HG03175 (cell line): ENCODE measurements around the gene AKAP13.

Source experiments
- ATAC-seq: cut with Tn5 transposase; IDR thresholded peaks from one replicate; pipeline ENCODE4 v1.9.1; 2021; ENCODE audit warnings: mild to moderate bottlenecking, moderate library complexity; ENCODE audit not compliant: unreplicated experiment

Gene AKAP13

GRCh38 chr15:85745023-85745422, 364.6 kb downstream of the AKAP13 start:
- no peak for ATAC-seq

- no peak for ATAC-seq
Observed at GRCh38 chr15:85745525-85746150, 365.2 kb downstream of the AKAP13 start.

DNA sequence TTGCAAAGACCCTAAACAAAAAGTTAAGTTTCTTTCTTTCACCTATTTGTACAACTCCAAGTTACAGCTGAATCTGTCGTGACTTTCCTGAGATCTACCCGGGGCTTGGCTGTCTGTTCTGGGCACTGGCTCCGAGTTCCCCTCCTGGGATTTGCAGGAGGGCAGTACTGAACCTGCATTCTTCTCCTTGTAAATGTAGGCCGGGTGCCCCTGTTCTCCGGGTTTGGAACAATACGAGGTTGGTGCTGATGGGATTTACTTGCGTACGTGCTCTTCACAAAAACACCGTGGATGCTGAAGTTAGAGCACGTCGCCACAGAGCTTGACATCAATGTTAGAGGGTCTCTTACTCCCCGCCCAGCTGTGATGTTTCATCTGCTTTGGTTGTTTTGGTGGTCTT, 366.2 kb downstream of the AKAP13 start:
- no peak for ATAC-seq

DNA sequence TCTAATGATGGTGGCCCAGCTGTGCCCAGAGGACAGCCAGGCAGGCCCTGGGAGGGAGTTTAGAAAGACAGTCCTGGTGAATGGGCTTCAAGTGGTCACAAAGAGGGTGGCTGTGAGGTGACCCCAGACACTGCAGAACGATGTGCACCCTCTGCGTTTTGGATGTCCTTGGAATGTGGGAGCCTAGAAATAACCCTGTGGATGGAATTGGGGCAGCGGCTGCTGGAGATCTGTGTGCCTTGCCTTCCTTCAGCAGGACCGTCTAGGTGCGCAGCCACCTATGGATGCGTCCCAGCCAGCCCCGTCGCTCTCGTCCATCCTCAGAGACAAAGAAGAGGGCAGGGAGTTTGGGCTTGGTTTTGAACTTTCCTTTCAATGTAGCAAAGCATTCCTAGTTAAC, 367.8 kb downstream of the AKAP13 start:
- no peak for ATAC-seq

DNA sequence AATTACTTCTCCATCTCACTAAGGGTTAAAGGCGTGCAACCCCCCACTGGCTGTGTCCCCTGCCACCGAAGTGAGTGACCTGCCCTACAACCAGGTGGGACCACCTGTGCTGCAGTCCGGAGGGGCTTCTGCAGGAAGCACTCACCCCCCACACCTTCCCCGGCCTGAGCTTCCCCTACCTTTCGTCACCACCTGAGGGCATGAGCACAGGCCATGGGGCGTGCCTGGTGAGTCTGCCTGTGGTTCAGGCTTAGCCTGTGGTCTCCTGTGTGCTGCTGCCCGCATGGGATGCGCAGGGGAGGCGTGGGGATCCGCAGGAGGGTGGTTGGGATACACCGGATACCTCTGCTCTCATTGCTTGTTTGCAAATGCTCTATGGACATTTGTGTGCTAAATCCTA, 368.3 kb downstream of the AKAP13 start:
- no peak for ATAC-seq

DNA sequence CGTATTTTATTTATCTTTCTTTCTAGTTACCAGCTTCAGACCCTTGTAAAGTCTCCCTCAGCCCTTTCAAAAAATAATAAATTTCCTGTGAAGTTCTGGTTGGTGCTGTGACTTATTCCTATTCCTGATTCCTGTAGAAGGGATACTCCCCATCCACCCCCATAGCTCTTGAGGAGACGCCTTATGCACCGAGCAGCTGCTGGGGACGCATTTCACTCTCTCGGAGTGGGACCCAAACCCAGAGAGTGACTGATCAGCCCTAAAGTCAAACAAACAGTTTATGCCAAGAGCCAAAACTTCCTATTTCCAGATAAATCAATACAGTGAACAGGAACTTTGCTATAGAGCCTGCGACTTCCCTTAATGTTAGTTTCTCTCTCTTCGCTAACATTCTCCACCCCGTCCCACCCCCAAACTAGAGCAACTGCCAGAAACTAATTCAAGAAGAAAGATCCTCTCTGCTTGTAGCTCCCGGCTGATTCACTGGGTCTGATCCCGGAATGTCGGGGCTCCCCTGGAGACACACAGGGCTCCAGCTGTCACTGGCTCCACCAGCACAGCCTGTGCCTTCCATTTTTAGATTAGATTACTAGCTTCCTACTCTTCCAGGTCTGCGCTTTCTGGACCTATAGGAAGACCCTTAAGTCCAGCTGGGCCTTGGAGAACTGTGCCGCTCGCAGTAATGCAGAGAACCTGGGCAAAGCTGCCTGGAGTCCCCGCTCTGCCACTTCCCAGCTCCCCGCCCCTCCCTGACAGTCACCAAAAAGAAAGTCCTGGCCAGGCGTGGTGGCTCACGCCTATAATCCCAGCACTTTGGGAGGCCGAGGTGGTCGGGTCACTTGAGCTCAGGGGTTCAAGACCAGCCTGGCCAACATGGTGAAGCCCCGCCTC, 369.1 kb downstream of the AKAP13 start:
- no peak for ATAC-seq

- ATAC-seq, result no peak
Observed at GRCh38 chr15:85750319-85751290, 370.2 kb downstream of the AKAP13 start.

DNA sequence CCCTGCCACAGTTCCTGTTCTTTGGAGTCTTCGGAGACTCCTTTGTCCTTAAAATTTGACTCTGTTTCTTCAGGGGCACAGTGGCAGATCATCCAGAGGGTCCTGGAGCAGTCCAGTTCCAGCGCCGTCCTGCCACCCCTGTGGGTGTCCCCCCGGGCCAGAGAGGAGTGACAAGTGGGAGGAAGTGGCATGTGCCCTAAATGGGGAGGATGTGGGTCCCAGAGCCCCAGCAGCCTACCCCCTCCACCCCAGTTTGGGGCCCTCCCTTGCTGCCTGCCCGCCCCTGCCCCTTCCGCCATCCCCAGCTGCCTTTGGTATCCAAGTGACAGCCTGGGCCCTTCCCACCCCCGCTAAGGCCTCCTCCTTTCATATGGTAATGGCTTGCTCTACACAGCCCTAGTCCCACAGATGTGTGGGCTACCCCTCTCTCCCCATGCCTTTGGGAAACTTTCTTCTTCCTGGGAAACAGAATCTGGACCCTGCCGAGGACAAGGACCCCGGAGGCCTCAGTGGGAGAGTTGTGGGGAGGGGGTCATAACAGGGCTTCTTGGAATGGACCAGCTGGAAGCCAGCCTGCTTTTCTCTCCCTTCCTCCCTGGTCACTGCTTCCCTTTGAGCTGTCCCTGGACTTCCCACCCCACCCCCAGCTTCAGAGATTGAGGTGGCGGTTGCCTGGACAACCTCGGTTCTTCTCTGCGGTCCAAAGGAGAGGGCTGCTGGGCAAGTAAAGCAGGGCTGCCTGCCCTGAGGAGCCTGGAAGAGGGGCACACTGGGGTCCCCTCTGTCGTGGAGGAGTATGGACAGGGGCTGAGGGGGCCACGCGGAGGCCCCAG, 371.1 kb downstream of the AKAP13 start:
- ATAC-seq, result no peak

GRCh38 chr15:85752124-85752475, 371.7 kb downstream of the AKAP13 start:
- ATAC-seq, result no peak

GRCh38 chr15:85752491-85752961, 372.1 kb downstream of the AKAP13 start:
- no peak for ATAC-seq

DNA sequence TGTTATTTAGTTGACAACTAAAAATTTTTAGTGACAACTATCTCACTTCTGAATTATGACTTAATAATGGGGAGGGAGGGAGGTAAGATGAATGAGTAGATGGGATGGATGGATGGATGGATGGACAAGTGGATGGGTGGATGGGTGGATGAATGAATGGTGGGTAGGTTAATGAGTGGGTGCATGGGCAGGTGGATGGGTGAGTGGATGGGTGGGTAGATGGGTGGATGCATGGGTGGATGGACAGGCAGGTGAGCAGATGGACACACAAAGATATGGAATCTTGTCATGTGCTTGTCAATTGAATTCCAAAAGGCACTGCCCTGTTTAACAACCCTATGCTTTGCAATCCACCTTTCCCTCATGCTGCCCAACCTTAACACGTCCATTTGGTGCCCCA, 372.9 kb downstream of the AKAP13 start:
- ATAC-seq, result no peak

GRCh38 chr15:85753791-85754452, 373.5 kb downstream of the AKAP13 start:
- no peak for ATAC-seq

DNA sequence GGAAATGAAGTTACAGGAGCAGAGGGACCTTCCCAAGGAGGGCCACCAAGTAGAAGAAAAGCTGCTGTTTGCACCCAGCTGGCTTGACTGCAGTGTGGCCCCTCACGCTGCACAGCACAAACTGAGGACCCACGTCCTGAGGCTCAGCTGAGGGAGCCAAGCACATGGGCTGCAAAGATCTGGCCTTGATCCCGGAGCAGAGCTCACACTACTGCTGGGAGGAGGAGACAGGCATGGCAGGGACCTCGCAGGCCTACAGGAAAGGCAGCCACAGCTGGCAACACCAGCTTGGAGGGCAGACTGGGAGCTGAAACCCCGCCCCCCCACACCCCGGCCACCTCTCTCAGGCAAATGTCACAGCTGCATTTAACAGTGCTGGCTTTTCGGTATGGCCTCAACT, 374.6 kb downstream of the AKAP13 start:
- no peak for ATAC-seq

GRCh38 chr15:85755471-85755870, 375.1 kb downstream of the AKAP13 start:
- ATAC-seq, result no peak

GRCh38 chr15:85755942-85756341, 375.5 kb downstream of the AKAP13 start:
- no peak for ATAC-seq

GRCh38 chr15:85756411-85757072, 376.1 kb downstream of the AKAP13 start:
- no peak for ATAC-seq

- no peak for ATAC-seq
Observed at GRCh38 chr15:85757073-85757938, 376.9 kb downstream of the AKAP13 start.

- no peak for ATAC-seq
Observed at GRCh38 chr15:85757939-85758654, 377.7 kb downstream of the AKAP13 start.
